ENCODE measurements around the gene R3HDM1.
"Not testable (repeated sequence)": the region's sequence is repeated elsewhere in the genome, so short reads cannot be mapped to it uniquely, and the experiment has no call there.

R3HDM1 gene

GRCh38 chr2:135531231-135532197 lies at the start of gene R3HDM1:
R3HDM1 (plus strand) TSS chr2:135531484; CDS start chr2:135604846, 73,362 bp downstream.
- Mint-ChIP-seq H3K36me3 (no peaks in the 10 kb centered on the region), H3K9me3 (no peaks in the 10 kb centered on the region), H3K4me3 (no peak within 1 kb of the TSS), H3K27ac (no peak within 1 kb of the TSS), H3K4me1 (peaks cover 7% of the 10 kb centered on the region)
- DNase-seq (ENCODE audit: low spot score in 2 of 2) (peak; percentile 88 to 97), ATAC-seq (peak; percentile 93)

DNA sequence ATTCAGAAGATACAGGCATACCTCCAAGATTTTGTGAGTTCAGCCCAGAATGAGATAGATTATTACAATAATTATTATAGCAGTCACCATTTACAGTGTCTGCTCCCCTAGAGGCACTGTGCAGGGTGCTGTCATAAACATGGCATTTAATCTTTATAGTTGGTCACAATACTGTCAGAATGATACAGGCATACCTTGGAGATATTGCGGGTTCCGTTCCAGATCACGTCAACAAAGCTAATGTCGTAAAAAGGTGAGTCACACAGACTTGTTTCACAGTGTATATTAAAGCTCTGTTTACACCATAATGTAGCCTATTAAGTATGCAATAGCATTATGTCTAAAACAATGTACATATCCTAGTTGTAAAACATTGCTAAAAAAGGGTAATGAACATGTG lies 45.8 kb upstream of the R3HDM1 start:
- ATAC-seq (no peak), DNase-seq (ENCODE audit: low spot score in 2 of 2) (no peak)
- Mint-ChIP-seq H3K4me1 (no peaks in the 10 kb centered on the region), H3K27ac (no peak overlapping the region), H3K9me3 (peaks cover 6% of the 10 kb centered on the region), H3K4me3 (no peak overlapping the region), H3K36me3 (no peaks in the 10 kb centered on the region)

DNA sequence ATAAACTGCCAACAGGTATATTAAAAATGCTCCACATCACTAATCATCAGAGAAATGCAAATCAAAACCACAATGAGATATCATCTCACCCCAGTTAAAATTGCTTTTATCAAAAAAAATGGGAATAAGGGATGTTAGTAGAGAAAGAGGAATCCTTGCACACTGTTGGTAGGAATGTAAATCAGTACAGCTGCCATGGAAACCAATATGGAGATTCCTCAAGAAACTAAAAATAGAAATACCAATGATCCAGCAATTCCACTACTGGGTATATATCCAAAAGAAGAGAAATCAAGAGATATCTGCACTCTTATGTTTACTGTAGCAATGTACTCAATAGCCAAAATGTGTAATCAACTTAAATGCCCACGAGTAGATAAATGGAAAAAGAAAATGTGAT lies 40.9 kb upstream of the R3HDM1 start:
- H3K36me3 Mint-ChIP-seq, result no peaks in the 10 kb centered on the region
- DNase-seq (ENCODE audit: low spot score in 2 of 2), result no peak
- no peak for ATAC-seq
- H3K4me1 Mint-ChIP-seq, result no peaks in the 10 kb centered on the region
- H3K27ac Mint-ChIP-seq, result no peak overlapping the region
- H3K9me3 Mint-ChIP-seq, result peaks cover 8% of the 10 kb centered on the region
- H3K4me3 Mint-ChIP-seq, result no peak overlapping the region

DNA sequence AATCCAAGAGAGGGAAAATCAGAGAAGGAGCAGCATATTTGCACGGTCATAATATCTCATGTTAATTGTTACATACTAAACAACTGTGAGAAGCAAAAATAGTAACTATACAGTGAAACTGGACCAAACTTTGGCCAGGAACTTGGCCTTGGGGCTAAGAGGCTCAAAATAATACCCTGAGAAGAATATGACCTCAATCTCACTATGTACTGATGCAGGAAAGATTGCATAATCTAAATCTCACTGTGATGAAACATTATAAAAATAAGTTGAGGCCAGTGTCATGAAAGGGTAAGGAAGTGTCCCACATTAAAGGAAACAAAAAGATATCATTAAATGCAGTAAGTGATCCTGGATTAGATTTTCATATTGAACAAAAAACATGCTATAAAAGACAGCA lies 36.8 kb upstream of the R3HDM1 start:
- H3K27ac Mint-ChIP-seq, result no peak overlapping the region
- peaks cover 16% of the 10 kb centered on the region for H3K9me3 Mint-ChIP-seq
- peaks cover 6% of the 10 kb centered on the region for H3K36me3 Mint-ChIP-seq
- H3K4me1 Mint-ChIP-seq, result no peaks in the 10 kb centered on the region
- no peak for DNase-seq (ENCODE audit: low spot score in 2 of 2)
- no peak overlapping the region for H3K4me3 Mint-ChIP-seq
- ATAC-seq, result no peak

DNA sequence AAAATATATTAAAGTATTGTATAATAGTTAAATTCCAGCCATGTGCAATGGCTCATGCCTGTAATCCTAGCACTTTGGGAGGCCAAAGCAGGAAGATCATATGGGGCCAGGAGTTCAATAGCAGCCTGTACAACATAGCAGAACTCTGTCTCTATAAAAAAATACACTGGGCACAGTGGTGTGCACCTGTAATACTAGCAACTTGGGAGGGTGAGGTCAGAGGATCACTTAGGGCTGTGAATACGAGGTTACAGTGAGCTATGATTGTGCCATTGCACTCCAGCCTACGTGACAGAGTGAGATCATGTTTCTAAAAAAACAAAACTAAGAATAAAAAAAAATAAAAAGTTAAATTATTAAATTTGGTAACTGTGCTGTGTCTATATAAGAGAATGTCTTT lies 36.4 kb upstream of the R3HDM1 start:
- Mint-ChIP-seq H3K4me1 (no peaks in the 10 kb centered on the region), H3K27ac (no peak overlapping the region), H3K9me3 (peaks cover 18% of the 10 kb centered on the region), H3K4me3 (no peak overlapping the region), H3K36me3 (peaks cover 6% of the 10 kb centered on the region)
- DNase-seq (ENCODE audit: low spot score in 2 of 2) (no peak), ATAC-seq (no peak)

DNA sequence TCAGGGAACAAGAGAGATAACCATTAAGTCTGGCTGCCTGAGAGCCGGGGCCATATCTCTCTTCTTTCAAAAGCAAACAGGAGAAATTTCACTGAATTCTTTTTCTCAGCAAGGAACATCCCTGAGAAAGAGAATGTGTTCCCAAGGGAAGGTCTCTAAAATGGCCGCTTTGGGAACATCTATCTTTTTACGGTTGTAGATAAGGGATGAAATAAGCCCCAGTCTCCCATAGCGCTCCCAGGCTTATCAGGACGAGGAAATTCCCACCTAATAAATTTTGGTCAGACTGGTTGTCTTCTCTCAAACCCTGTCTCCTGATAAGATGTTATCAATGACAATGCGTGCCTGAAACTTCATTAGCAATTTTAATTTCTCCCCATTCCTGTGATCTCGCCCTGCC lies 32.7 kb upstream of the R3HDM1 start:
- not testable (repeated sequence) for H3K4me3 Mint-ChIP-seq; H3K36me3 Mint-ChIP-seq; H3K27ac Mint-ChIP-seq; ATAC-seq; H3K4me1 Mint-ChIP-seq; DNase-seq (ENCODE audit: low spot score in 2 of 2)
- peaks cover 20% of the 10 kb centered on the region for H3K9me3 Mint-ChIP-seq

- Mint-ChIP-seq H3K36me3 (no peaks in the 10 kb centered on the region), H3K4me3 (no peak overlapping the region), H3K4me1 (no peaks in the 10 kb centered on the region), H3K27ac (no peak overlapping the region), H3K9me3 (peaks cover 3% of the 10 kb centered on the region)
- no peak for DNase-seq (ENCODE audit: low spot score in 2 of 2)
- no peak for ATAC-seq
Observed at GRCh38 chr2:135504811-135505210, 26.5 kb upstream of the R3HDM1 start.

DNA sequence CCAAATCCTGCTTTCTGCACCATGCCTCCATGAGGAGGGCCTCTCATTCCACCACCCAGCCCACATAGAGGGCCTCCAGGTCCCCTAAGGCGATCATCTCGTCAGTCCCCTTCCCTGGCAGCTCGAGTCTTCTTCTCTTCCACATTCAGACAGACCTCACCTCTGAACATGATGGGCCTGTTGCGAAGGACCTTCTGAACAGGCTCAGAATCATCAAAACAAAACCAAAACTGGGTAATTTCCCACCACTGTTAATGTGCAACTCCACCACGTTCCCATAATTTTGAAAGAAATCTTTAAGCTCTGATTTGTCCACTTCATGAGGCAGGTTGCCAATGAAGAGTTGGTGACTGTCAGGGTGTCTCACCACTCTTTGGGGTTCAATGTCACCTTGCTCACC lies 20.7 kb upstream of the R3HDM1 start:
- Mint-ChIP-seq H3K4me1 (no peaks in the 10 kb centered on the region), H3K4me3 (no peak overlapping the region), H3K9me3 (no peaks in the 10 kb centered on the region), H3K27ac (peak overlapping the region; percentile 10), H3K36me3 (no peaks in the 10 kb centered on the region)
- no peak for DNase-seq (ENCODE audit: low spot score in 2 of 2)
- ATAC-seq, result no peak

- H3K27ac Mint-ChIP-seq, result no peak overlapping the region
- ATAC-seq (no peak), DNase-seq (ENCODE audit: low spot score in 2 of 2) (no peak)
- H3K36me3 Mint-ChIP-seq, result no peaks in the 10 kb centered on the region
- H3K9me3 Mint-ChIP-seq, result no peaks in the 10 kb centered on the region
- H3K4me1 Mint-ChIP-seq, result no peaks in the 10 kb centered on the region
- no peak overlapping the region for H3K4me3 Mint-ChIP-seq
Observed at GRCh38 chr2:135512099-135512498, 19.2 kb upstream of the R3HDM1 start.

GRCh38 chr2:135525786-135526185 lies 5.5 kb upstream of the R3HDM1 start:
- no peak overlapping the region for H3K4me3 Mint-ChIP-seq
- ATAC-seq, result no peak
- H3K36me3 Mint-ChIP-seq, result peaks cover 3% of the 10 kb centered on the region
- no peaks in the 10 kb centered on the region for H3K9me3 Mint-ChIP-seq
- DNase-seq (ENCODE audit: low spot score in 2 of 2), result no peak
- H3K27ac Mint-ChIP-seq, result no peak overlapping the region
- H3K4me1 Mint-ChIP-seq, result no peaks in the 10 kb centered on the region

DNA sequence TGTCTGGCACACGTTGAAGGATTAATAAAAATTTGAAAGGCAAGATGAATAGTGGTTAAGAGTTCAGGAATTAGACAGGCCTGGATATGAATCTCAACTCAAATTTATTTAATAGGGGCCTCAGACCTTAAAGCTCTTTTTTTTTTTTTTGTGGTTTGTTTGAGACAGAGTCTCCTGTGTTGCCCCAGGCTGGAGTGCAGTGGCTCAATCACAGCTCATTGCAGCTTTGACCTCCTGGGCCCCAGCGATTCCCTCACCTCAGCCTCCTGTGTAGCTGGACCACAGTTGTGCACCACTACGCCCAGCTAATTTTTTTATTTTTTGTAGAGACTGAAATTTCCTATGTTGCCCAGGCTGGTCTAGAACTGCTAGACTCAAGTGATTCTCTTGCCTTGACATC lies 3.3 kb upstream of the R3HDM1 start:
- ATAC-seq (no peak), DNase-seq (ENCODE audit: low spot score in 2 of 2) (no peak)
- Mint-ChIP-seq H3K27ac (no peak overlapping the region), H3K9me3 (no peaks in the 10 kb centered on the region), H3K4me3 (no peak overlapping the region), H3K4me1 (peaks cover 5% of the 10 kb centered on the region), H3K36me3 (no peaks in the 10 kb centered on the region)

- Mint-ChIP-seq H3K9me3 (no peaks in the 10 kb centered on the region), H3K4me3 (no peak within 1 kb of the TSS), H3K27ac (no peak within 1 kb of the TSS), H3K36me3 (no peaks in the 10 kb centered on the region), H3K4me1 (peaks cover 7% of the 10 kb centered on the region)
- ATAC-seq, result peak; percentile 82
- peak; percentile 56 to 92 for DNase-seq (ENCODE audit: low spot score in 2 of 2)
Observed at GRCh38 chr2:135530313-135531230, 712 bp upstream of the R3HDM1 start, which contains the start of gene ZRANB3. ZRANB3 (minus strand) TSS chr2:135531218.

- Mint-ChIP-seq H3K9me3 (no peaks in the 10 kb centered on the region), H3K27ac (no peak overlapping the region), H3K4me1 (peaks cover 7% of the 10 kb centered on the region), H3K4me3 (no peak overlapping the region), H3K36me3 (no peaks in the 10 kb centered on the region)
- ATAC-seq (no peak), DNase-seq (ENCODE audit: low spot score in 2 of 2) (no peak)
Observed at GRCh38 chr2:135532581-135532980, 1.3 kb downstream of the R3HDM1 start.

DNA sequence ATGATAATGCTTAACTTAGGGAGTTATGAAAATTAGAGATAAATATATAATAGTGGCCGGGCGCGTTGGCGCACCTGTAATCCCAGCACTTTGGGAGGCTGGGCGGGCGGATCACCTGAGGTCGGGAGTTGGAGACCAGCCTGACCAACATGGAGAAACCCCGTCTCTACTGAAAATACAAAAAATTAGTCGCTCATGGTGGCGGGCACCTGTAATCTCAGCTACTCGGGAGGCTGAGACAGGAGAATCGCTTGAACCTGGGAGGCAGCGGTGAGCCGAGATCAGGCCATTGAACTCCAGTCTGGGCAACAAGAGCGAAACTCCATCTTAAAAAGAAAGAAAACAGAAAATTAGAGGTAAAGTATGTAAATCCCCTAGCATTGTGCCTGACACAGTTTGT lies 2.3 kb downstream of the R3HDM1 start:
- not testable (repeated sequence) for H3K27ac Mint-ChIP-seq; ATAC-seq; DNase-seq (ENCODE audit: low spot score in 2 of 2); H3K9me3 Mint-ChIP-seq; H3K4me3 Mint-ChIP-seq; H3K36me3 Mint-ChIP-seq; H3K4me1 Mint-ChIP-seq

DNA sequence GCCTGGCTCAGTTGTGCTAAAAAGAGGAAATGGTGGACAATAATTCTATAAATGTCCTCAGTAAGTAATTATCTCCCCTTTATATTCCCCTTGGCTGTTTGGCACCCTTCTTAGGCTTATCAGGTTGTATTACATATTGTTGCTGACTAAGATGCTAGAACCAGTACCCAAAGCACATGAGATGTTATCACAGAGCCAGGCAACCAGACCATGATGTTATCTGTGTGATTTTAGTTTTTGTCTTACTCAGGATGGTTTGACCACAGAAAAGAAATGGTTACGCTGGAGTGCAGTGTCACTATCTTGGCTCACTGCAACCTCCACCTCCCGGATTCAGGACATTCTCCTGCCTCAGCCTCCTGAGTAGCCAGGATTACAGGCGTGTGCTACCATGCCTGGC lies 15.2 kb downstream of the R3HDM1 start:
- DNase-seq (ENCODE audit: low spot score in 2 of 2) (no peak), ATAC-seq (peak; percentile 98)
- no peaks in the 10 kb centered on the region for H3K9me3 Mint-ChIP-seq
- no peak overlapping the region for H3K4me3 Mint-ChIP-seq
- H3K4me1 Mint-ChIP-seq, result peaks cover 10% of the 10 kb centered on the region
- H3K27ac Mint-ChIP-seq, result peak overlapping the region; percentile 1
- H3K36me3 Mint-ChIP-seq, result peaks cover under 1% of the 10 kb centered on the region
